Stimulated activated CD8-positive, alpha-beta memory T cell treated with anti-CD3 and anti-CD28 coated beads, Interleukin-4, amount 100 ng/mL, for 48 hours (primary cell): ENCODE results near the gene KANSL3.
"Not testable (repeated sequence)": the region's sequence is repeated elsewhere in the genome, so short reads cannot be mapped to it uniquely, and the experiment has no call there.

Experiments
- DNase-seq: peaks from one replicate; pipeline ENCODE4 v3.0.0-alpha.2; 2020

KANSL3 gene

DNA sequence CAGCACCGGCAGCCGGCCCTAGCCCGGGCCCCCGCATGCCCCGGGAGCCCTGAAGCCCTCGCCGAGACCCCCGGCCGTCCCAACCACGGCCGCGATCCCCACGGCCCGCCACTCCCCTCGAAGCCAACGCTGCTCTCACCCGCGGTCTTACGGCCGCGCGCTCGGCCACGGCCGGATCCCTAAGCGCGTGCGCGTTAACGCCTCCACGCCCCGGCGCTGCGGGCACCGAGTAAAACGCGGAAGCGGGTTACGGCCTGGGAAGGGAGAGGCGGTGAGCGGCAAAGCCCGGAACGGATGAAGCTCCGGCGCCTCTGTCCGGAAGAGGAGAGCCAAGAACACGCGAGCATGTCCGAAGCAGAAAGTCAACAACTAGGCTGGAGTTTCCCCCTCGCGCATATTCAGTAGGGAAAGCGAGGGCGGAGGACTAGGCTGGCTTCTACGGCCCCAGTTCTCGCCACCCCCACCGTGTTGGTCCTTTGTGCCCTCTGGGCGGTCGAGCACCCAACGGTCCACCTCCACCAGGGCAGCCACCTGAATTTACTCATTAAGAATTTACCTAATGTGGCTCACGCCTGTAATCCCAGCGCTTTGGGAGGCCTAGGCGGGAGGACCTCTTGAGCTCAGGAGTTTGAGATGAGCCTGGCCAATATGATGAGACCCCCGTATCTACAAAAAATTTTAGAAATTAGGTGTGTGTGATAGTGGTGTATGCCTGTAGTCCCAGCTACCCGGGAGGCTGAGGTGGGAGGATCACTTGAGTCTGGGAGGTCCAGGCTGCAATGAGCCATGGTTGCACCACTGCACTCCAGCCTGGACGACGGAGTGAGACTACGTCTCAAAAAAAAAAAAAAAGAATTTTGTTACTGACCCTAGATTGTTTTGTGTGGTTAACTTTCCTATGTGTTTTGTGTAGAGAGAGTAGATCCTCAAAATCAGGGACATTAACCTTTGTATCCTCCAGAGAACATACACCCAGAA lies at the start of gene KANSL3:
Gene KANSL3 (minus strand): TSS at position 169 of the 978 bp plus-strand sequence. CDS start 1,177 bp downstream, outside the sequence.
- DNase-seq: peak; percentile 94

DNA sequence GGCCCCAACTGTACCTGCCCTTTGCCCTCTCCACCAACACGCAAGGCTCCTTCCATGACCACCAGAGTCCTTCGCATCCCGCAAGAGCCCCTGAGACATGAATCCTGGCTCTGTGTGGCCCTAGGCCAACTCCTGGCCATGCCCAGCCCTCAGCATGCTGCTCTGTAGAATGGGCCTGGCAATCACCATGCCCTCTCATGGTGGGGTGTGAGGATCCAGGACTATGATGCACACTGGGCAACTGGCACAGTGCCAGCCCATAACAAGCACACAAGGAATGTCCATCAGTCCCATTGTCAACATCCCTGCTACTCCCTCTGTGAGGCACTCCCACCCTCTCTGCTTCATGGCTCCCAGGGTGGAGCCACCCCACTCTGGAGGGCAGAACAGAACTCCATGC lies 49.2 kb upstream of the KANSL3 start:
- no peak for DNase-seq

- DNase-seq: no peak
Observed at GRCh38 chr2:96685577-96686459, 47.7 kb upstream of the KANSL3 start.

GRCh38 chr2:96684883-96685576 lies 46.9 kb upstream of the KANSL3 start:
- no peak for DNase-seq

DNA sequence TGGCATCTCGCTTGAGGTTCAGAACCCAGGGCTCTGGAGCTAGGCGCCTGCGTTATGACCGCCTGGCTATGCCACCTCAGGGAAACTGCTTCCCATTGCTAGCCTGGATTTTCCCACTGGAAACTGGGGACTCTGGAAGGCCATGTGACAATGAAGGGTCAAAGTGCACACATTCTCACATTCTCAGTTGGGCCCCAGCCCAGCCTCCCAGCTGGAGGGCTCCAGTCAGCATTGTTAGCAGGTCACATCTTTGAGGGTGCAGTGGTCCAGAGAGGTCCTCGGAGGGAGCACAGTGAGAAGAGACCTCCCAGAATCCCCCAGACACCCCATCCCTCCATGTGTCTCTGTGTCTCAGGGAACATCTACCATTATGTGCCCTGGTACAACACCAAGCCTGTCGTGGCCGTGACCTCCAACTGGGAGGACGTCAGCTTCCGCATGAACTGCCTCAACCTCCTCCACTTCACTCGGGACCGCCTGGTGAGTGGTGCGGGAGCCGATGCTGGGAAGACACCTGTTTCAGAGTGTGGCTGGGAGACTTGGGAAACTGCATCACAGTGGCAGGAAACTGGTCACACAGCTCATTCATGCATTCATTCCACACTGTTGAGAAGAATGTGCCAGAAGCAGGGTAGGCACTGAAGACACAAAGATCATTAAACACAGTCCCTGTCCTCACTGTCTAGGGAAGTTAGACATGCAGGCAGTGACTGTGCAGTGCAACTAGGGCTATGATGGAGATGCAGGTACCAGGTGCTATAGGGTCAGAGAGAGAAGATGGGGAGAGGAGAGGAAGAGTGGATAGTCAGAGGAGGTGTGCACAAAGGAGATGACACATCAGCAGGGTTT lies 46.1 kb upstream of the KANSL3 start:
- DNase-seq: no peak

- DNase-seq: no peak
Observed at GRCh38 chr2:96683307-96683706, 45.2 kb upstream of the KANSL3 start.

- no peak for DNase-seq
Observed at GRCh38 chr2:96681540-96681939, 43.4 kb upstream of the KANSL3 start.

- no peak for DNase-seq
Observed at GRCh38 chr2:96680561-96681141, 42.5 kb upstream of the KANSL3 start.

GRCh38 chr2:96679848-96680247 lies 41.7 kb upstream of the KANSL3 start:
- DNase-seq: no peak

DNA sequence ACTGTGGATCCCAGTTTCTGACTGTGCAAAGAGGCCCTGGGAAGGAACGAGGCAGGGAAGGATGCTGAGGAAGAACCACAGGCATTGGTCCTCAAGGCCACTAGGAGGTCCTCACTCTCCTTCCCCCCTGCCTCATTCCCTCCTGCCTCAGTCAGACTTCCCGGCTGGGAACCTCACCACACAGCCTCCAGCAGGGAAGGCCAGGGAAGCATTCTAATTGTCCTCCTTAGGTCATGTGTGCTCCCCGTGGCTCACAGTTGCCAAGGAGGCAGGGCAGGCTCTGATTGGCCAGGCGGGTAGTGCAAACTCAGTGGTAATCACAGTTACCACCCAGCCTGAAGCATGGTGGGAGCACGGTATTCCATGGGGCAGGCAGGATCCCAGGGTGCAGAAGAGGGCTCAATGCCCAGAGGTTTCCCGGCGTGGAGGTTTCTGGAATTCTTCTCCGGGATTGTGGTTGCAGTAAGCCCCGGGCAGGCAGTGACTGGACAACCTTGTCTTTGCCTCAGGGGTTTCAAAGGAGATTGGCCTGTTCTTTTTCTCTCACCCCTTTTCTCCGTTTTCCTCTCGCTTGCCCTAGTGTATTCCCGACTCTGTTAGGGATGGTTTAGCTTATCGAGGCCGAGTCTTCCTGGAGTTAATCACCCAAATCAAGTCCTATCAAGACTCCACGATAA lies 31.6 kb upstream of the KANSL3 start:
- DNase-seq: no peak

DNA sequence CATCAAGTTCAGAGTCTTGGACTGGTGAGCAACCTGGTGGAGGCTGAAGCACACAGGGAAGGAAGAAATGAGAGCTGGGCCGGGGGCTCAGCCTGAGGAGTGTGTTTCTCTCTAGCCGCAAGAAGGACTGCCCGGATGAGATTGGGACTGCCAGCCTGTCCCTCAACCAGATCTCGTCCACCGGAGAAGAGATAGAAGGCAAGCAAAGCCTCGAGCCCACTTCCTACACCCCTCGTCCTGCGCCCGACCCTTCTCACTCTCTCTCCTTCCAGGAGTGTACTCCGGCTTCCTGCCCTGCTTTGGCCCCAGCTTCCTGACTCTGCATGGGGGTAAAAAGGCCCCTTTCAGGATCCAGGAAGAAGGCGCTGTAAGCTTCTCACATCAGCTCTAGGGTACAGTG lies 30.7 kb upstream of the KANSL3 start:
- no peak for DNase-seq

GRCh38 chr2:96665717-96666116 lies 27.6 kb upstream of the KANSL3 start:
- not testable (repeated sequence) for DNase-seq

DNA sequence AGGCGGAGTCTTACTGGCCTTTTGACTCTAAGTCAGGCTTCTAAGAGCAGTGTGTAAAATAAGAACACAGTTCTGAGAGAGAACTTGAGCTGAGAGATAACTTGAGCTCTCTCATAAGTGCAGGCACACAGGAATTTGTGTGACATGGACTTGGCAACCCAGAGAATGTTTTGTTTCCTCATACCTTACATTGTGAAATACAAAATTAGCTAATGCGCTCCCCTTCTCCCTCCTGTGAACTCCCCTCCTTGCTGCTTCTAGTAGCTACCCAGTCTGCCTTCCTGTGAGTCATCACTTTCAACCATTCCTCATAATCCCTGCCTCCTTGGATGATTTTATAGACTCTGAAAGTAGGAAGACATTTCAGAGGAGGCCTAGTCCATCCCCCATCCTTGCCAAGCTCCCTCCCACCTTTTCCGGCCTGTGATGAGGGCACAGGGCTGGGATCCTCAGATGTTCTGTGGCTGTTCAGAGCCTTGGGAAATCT lies 27.0 kb upstream of the KANSL3 start:
- DNase-seq: no peak

- DNase-seq: no peak
Observed at GRCh38 chr2:96664366-96664925, 26.3 kb upstream of the KANSL3 start.

DNA sequence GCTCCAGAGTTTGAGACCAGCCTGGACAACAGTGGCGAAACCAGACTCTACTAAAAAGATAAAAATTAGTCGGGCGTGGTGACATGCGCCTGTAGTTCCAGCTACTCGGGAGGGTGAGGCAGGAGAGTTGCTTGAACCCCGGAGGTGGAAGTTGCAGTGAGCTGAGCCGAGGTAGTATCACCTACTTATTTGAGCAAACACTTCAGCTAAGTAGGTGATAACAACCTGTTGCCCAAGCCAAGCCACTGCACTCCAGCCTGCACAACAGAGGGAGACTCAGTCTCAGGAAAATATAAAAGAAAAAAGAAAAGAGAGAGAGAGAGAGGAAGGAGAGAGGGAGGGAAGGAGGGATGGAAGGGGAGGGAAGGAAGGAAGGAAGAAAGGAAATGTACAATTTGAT lies 25.7 kb upstream of the KANSL3 start:
- no peak for DNase-seq

DNA sequence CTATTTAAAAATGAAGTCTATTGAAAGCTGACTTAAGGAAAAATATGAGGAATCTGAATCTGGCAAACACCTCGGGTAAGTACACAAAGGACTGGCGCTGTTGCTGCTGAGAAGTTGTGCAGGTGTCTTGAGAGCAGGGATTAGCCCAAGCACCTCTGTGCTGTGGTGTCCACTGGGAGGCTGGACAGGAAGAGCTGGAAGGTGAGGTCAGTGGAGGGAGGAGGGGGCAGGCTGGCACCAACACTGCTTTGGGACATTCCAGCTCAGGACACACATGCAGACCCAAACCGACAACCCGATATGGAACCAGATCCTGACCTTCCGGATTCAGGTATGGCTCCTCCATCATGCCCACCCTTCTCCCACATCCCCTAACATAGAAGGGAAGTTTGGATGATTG lies 25.1 kb upstream of the KANSL3 start:
- DNase-seq: no peak

GRCh38 chr2:96662360-96662759 lies 24.2 kb upstream of the KANSL3 start:
- no peak for DNase-seq

- DNase-seq: no peak
Observed at GRCh38 chr2:96661324-96661723, 23.2 kb upstream of the KANSL3 start.

DNA sequence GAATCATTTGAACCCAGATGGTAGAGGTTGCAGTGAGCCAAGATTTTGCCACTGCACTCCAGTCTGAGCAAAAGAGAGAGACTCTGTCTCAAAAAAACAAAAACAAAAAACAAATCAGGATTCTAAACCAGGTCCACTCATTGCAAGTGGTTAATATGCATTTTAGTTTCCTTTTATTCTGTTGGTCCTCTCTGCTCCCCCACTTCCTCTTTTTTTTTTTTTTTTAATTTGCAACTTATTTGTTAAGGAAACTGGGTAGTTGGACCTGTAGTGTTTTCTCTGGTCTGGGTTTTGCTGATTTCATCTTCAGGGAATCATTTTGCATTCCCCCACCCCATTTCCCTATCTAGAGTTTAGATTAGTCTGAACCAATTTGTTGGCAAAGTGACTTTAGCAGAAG lies 18.4 kb upstream of the KANSL3 start:
- DNase-seq: no peak

DNA sequence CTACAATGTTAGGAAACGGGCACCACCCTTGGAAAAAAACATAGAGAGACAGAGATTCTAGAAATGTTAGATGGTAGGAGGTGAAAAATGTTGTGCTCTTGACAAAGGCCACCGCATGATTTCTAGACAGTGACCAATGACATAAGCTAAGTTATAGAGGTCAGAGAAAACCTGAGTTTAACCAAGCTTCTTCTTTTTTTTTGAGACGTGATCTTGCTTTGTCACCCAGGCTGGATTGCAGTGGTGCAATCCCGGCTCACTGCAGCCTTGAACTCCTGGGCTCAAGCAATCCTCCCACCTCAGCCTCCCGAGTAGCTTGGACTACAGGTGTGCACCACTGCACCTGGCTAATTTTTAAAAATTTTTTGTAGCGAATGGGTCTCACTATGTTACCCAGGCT lies 17.4 kb upstream of the KANSL3 start:
- no peak for DNase-seq

DNA sequence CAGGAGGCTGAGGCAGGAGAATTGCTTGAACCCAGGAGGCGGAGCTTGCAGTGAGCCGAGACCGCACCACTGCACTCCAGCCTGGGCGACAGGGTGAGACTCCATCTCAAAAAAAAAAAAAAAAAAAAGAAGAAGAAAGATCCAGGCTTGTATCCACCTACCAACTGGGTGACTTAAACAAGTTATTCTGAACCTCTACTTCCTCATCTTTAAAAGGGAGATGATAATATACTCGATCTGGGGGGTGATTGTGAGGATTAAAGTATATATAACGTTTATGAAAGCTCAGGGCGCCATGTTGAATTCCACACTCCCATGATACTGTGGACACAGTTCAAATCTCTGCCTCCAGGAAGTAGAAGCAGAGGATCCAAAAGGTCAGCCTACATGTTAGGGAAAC lies 16.7 kb upstream of the KANSL3 start:
- DNase-seq: not testable (repeated sequence)
